WERI-Rb-1 (cell line): Measurements from ENCODE around the gene LRRC40.
"Not testable (repeated sequence)": the region's sequence is repeated elsewhere in the genome, so short reads cannot be mapped to it uniquely, and the experiment has no call there.

Experiments
- DNase-seq: peaks from one replicate; pipeline ENCODE4 v3.0.0-alpha.2; 2020
- H3K27ac ChIP-seq: fragments of 250-450 bp; sonication (Bioruptor Pico); 2 replicates; pipeline ENCODE4 v1.5.1; 2020; ENCODE audit warnings: mild to moderate bottlenecking, moderate library complexity
- H3K27me3 ChIP-seq: fragments of 250-450 bp; sonication (Bioruptor Pico); 2 replicates; pipeline ENCODE4 v1.5.1; 2021; ENCODE audit warnings: mild to moderate bottlenecking, low read depth, moderate library complexity; ENCODE audit not compliant: insufficient read depth, severe bottlenecking
- H3K36me3 ChIP-seq: fragments of 250-450 bp; sonication (Bioruptor Pico); 2 replicates; pipeline ENCODE4 v1.5.1; 2020; ENCODE audit warnings: mild to moderate bottlenecking, moderate library complexity
- H3K4me3 ChIP-seq: 2 replicates; pipeline ENCODE4 v1.5.1; 2011; ENCODE audit warnings: low read depth, mild to moderate bottlenecking, control low read depth, low read length
- H3K9me3 ChIP-seq: fragments of 250-450 bp; sonication (Bioruptor Pico); 2 replicates; pipeline ENCODE4 v1.5.1; 2021; ENCODE audit warnings: mild to moderate bottlenecking, moderate library complexity; ENCODE audit not compliant: severe bottlenecking
- TF ChIP-seq, protein P1 (sequence below): IDR thresholded peaks from 2 replicates; pipeline ENCODE4 v1.5.1; 2011; ENCODE audit warnings: low read depth, mild to moderate bottlenecking, control low read depth, inconsistent platforms, low read length

Gene LRRC40

DNA sequence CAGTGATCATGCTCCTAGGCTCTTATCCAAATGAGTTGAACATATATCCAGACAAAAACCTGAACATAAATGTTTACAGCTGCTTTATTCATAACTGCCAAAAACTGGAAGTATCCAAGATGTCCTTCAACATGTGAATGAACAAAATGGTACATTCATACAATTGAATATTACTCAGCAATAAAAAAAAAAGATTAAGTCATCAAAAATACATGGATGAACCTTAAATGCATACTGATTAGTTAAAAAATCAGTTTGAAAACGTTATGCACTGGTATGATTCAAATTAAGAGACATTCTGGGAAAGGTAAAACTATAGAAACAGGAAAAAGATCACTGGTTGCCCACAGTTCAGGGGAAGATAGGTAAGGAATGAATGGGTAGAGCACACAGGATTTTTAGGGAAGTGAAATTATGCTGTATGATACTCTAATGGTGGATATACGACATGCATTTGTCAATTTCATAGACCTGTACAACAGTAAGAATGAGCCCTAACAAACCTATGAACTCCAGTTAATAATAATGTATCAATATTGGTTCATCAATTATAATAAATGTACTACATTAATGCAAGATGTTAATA is 3.1 kb downstream of the LRRC40 start:
- Histone ChIP-seq H3K27ac (no peak overlapping the region), H3K4me3 (no peak overlapping the region), H3K36me3 (peaks cover 5% of the 10 kb centered on the region), H3K9me3 (no peaks in the 10 kb centered on the region), H3K27me3 (no peaks in the 10 kb centered on the region)
- TF ChIP-seq, protein P1, sequence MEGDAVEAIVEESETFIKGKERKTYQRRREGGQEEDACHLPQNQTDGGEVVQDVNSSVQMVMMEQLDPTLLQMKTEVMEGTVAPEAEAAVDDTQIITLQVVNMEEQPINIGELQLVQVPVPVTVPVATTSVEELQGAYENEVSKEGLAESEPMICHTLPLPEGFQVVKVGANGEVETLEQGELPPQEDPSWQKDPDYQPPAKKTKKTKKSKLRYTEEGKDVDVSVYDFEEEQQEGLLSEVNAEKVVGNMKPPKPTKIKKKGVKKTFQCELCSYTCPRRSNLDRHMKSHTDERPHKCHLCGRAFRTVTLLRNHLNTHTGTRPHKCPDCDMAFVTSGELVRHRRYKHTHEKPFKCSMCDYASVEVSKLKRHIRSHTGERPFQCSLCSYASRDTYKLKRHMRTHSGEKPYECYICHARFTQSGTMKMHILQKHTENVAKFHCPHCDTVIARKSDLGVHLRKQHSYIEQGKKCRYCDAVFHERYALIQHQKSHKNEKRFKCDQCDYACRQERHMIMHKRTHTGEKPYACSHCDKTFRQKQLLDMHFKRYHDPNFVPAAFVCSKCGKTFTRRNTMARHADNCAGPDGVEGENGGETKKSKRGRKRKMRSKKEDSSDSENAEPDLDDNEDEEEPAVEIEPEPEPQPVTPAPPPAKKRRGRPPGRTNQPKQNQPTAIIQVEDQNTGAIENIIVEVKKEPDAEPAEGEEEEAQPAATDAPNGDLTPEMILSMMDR: no peak
- DNase-seq: no peak

DNA sequence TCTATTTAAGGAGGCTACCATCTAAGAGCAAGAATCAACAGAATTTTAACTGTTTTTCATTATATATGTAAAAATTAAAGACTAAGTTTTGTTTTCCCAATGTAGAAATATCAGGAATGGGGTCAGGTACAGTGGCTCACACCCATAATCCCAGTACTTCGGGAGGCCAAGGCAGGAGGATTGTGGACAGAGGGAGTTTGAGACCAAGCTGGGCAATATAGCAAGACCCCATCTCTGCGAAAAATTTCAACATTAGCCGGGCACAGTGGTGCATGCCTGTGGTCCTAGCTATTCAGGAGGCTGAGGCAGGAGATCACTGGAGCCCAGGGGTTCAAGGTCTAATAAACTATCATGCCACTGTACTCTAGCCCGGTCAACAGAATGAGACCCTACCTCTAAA is 5.3 kb downstream of the LRRC40 start:
- no peak for DNase-seq
- Histone ChIP-seq H3K27me3 (no peaks in the 10 kb centered on the region), H3K27ac (no peak overlapping the region), H3K4me3 (no peak overlapping the region), H3K36me3 (peaks cover 5% of the 10 kb centered on the region; the same call in 1 of the 2 replicates), H3K9me3 (no peaks in the 10 kb centered on the region)
- TF ChIP-seq, protein P1: no peak

DNA sequence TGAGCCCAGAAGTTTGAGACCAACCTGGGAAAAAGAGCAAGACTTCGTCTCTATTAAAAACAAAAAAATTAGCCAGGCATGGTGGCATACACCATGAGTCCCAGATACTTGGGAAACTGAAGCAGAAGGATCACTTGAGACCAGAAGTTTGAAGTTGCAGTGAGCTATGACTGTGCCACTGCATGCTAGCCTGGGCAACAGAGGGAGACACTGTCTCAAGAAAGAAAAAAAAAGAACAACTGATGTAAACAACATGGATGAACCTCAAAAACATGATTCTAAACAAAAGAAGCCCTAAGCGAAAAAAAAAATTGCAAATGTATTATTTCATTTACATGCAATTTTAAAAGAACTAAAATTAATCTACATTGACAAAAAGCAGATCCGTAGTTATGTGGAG is 9.0 kb downstream of the LRRC40 start:
- DNase-seq: no peak
- no peaks in the 10 kb centered on the region for H3K27me3 ChIP-seq
- H3K9me3 ChIP-seq: no peaks in the 10 kb centered on the region
- TF ChIP-seq, protein P1: no peak
- no peaks in the 10 kb centered on the region for H3K36me3 ChIP-seq
- H3K27ac ChIP-seq: no peak overlapping the region
- no peak overlapping the region for H3K4me3 ChIP-seq

DNA sequence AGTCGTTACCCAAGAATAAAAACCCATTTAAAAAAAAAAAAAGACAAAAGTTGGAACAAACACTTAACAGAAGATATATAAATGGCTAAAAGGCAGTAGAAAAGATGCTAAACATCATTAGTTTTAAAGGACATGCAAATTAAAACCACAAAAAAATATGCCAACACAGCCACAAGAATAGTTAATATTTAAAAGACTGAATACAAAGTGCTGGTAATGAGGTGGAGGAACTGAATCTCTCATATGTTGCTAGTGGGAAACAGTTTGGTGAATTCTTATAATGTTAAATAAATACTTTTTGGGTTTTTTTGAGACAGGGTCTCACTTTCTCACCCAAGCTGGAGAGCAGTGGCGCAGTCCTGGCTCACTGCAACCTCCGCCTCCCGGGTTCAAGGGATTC is 10.0 kb downstream of the LRRC40 start:
- TF ChIP-seq, protein P1: no peak
- DNase-seq: no peak
- Histone ChIP-seq H3K27me3 (no peaks in the 10 kb centered on the region), H3K27ac (no peak overlapping the region), H3K36me3 (no peaks in the 10 kb centered on the region), H3K9me3 (no peaks in the 10 kb centered on the region), H3K4me3 (no peak overlapping the region)

DNA sequence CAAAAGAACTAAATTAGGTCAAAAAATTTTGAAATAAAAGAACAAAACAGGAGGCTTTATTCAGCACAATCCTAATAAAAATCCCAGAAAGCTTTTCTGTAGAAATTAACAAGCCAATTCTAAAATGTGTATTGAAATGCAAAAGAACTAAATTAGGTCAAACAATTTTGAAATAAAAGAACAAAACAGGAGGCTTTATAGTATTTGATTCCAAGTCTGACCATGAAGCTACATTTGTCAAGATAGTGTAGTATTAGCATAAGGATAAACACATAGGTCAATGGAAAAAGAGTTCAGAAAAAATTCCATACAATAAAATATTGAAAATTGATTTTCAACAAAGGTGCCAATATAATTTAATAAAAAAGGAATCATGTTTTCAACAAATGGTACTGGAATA is 10.8 kb downstream of the LRRC40 start:
- no peaks in the 10 kb centered on the region for H3K27me3 ChIP-seq
- no peaks in the 10 kb centered on the region for H3K36me3 ChIP-seq
- TF ChIP-seq, protein P1: no peak

DNA sequence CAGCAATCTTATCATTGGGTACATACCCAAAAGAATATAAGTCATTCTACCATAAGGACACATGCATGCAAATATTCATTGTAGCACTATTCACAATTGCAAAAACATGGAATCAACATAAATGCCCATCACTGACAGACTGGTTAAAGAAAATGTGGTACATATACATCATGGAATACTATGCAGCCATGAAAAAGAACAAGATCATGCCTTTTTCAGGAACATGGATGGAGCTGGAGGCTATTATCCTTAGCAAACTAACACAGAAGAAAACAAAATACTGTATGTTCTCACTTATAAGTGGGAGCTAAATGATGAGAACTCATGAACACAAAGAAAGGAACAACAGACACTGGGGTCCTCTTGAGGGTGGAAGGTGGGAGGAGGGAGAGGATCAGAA is 12.9 kb downstream of the LRRC40 start:
- not testable (repeated sequence) for H3K36me3 ChIP-seq, H3K27me3 ChIP-seq, H3K9me3 ChIP-seq, DNase-seq, H3K4me3 ChIP-seq, H3K27ac ChIP-seq

More for the DNA sequence above, 10.8 kb downstream of the LRRC40 start:
- DNase-seq: no peak
- H3K27ac ChIP-seq: no peak overlapping the region
- no peak overlapping the region for H3K4me3 ChIP-seq
- H3K9me3 ChIP-seq: no peaks in the 10 kb centered on the region
